ENCODE results near the gene AP4S1.

Gene AP4S1

GRCh38 chr14:31128601-31129526 lies 103.4 kb downstream of the AP4S1 start:
- no peak overlapping the region for H3K4me3 ChIP-seq (ENCODE audit: low read depth, low read length)
- peak; percentile 28 for DNase-seq (ENCODE audit: low read depth)
- TF ChIP-seq CTCF (IDR thresholded peaks at IDR 0.05; ENCODE audit: insufficient read depth, low read depth, low read length, missing control alignments) = no peak

- TF ChIP-seq CTCF (IDR thresholded peaks at IDR 0.05; ENCODE audit: insufficient read depth, low read depth, low read length, missing control alignments) = no peak
- DNase-seq (ENCODE audit: low read depth) = no peak
- no peak overlapping the region for H3K4me3 ChIP-seq (ENCODE audit: low read depth, low read length)
These were observed 107.7 kb downstream of the AP4S1 start for GRCh38 chr14:31133133-31133532.

- H3K4me3 ChIP-seq (ENCODE audit: low read depth, low read length) = no peak overlapping the region
- no peak for DNase-seq (ENCODE audit: low read depth)
- TF ChIP-seq CTCF (IDR thresholded peaks at IDR 0.05; ENCODE audit: insufficient read depth, low read depth, low read length, missing control alignments) = no peak
These were observed 111.9 kb downstream of the AP4S1 start for GRCh38 chr14:31137214-31137889.

- no peak for TF ChIP-seq CTCF (IDR thresholded peaks at IDR 0.05; ENCODE audit: insufficient read depth, low read depth, low read length, missing control alignments)
- H3K4me3 ChIP-seq (ENCODE audit: low read depth, low read length) = no peak overlapping the region
- no peak for DNase-seq (ENCODE audit: low read depth)
These were observed 112.9 kb downstream of the AP4S1 start for GRCh38 chr14:31138301-31138700.

GRCh38 chr14:31139301-31139847 lies 113.9 kb downstream of the AP4S1 start:
- DNase-seq (ENCODE audit: low read depth) = no peak
- no peak for TF ChIP-seq CTCF (IDR thresholded peaks at IDR 0.05; ENCODE audit: insufficient read depth, low read depth, low read length, missing control alignments)
- no peak overlapping the region for H3K4me3 ChIP-seq (ENCODE audit: low read depth, low read length)

GRCh38 chr14:31142455-31143087 lies 117.1 kb downstream of the AP4S1 start:
- no peak for TF ChIP-seq CTCF (IDR thresholded peaks at IDR 0.05; ENCODE audit: insufficient read depth, low read depth, low read length, missing control alignments)
- no peak for DNase-seq (ENCODE audit: low read depth)
- H3K4me3 ChIP-seq (ENCODE audit: low read depth, low read length) = no peak overlapping the region
